HG03108 (cell line): ENCODE data around the gene HEATR5A.
"Not testable (repeated sequence)": the region's sequence is repeated elsewhere in the genome, so short reads cannot be mapped to it uniquely, and the experiment has no call there.

Source experiments
- ATAC-seq: cut with Tn5 transposase; IDR thresholded peaks from one replicate; pipeline ENCODE4 v1.9.1; 2021; ENCODE audit warnings: moderate library complexity; ENCODE audit not compliant: unreplicated experiment

Gene HEATR5A

GRCh38 chr14:31391473-31391872 is 28.9 kb downstream of the HEATR5A start:
- no peak for ATAC-seq

- no peak for ATAC-seq
Observed at GRCh38 chr14:31389946-31390345, 30.4 kb downstream of the HEATR5A start.

- no peak for ATAC-seq
Observed at GRCh38 chr14:31388687-31389413, 31.5 kb downstream of the HEATR5A start.

- ATAC-seq: no peak
Observed at GRCh38 chr14:31387091-31387490, 33.3 kb downstream of the HEATR5A start.

- ATAC-seq: no peak
Observed at GRCh38 chr14:31386271-31386670, 34.1 kb downstream of the HEATR5A start.

- no peak for ATAC-seq
Observed at GRCh38 chr14:31382221-31382620, 38.1 kb downstream of the HEATR5A start.

GRCh38 chr14:31380106-31380505 is 40.2 kb downstream of the HEATR5A start:
- no peak for ATAC-seq

- ATAC-seq: not testable (repeated sequence)
Observed at GRCh38 chr14:31379125-31379947, 41.0 kb downstream of the HEATR5A start.

GRCh38 chr14:31377433-31377832 is 42.9 kb downstream of the HEATR5A start:
- no peak for ATAC-seq

GRCh38 chr14:31371646-31372045 is 48.7 kb downstream of the HEATR5A start:
- ATAC-seq: no peak

- no peak for ATAC-seq
Observed at GRCh38 chr14:31363331-31364073, 56.8 kb downstream of the HEATR5A start.

- no peak for ATAC-seq
Observed at GRCh38 chr14:31362746-31363145, 57.6 kb downstream of the HEATR5A start.

GRCh38 chr14:31361761-31362160 is 58.6 kb downstream of the HEATR5A start:
- ATAC-seq: not testable (repeated sequence)

- no peak for ATAC-seq
Observed at GRCh38 chr14:31360919-31361662, 59.3 kb downstream of the HEATR5A start.

- no peak for ATAC-seq
Observed at GRCh38 chr14:31357279-31357678, 63.1 kb downstream of the HEATR5A start.

- no peak for ATAC-seq
Observed at GRCh38 chr14:31346097-31346496, 74.3 kb downstream of the HEATR5A start.

- no peak for ATAC-seq
Observed at GRCh38 chr14:31341280-31341679, 79.1 kb downstream of the HEATR5A start.

- ATAC-seq: no peak
Observed at GRCh38 chr14:31340297-31341063, 79.9 kb downstream of the HEATR5A start.

- ATAC-seq: no peak
Observed at GRCh38 chr14:31339743-31340142, 80.6 kb downstream of the HEATR5A start.

GRCh38 chr14:31337331-31337730 is 83.0 kb downstream of the HEATR5A start:
- no peak for ATAC-seq
